SK-N-SH (cell line): ENCODE measurements around the gene ZNF549.

Experiments
- FOXM1 ChIP-seq: IDR thresholded peaks from 2 replicates; pipeline ENCODE4 v1.4.0; 2012; ENCODE audit warnings: low read depth, mild to moderate bottlenecking
- POLR2AphosphoS5 ChIP-seq: IDR thresholded peaks from 2 replicates; pipeline ENCODE4 v1.6.1; 2012; ENCODE audit warnings: low read depth, low read length
- RAD21 ChIP-seq: IDR thresholded peaks from 2 replicates; pipeline ENCODE4 v1.6.1; 2012; ENCODE audit warnings: mild to moderate bottlenecking, low read length
- RCOR1 ChIP-seq: fragments of 150-350 bp; IDR thresholded peaks from 2 replicates; pipeline ENCODE4 v1.6.1; 2017; ENCODE audit warnings: antibody characterized with exemption, low read length
- TEAD4 ChIP-seq: IDR thresholded peaks from 2 replicates; pipeline ENCODE4 v1.4.0; 2012; ENCODE audit warnings: mild to moderate bottlenecking, borderline replicate concordance; ENCODE audit not compliant: insufficient read depth
- YY1 ChIP-seq: IDR thresholded peaks from 2 replicates; pipeline ENCODE4 v1.4.0; 2012; ENCODE audit warnings: low read depth, mild to moderate bottlenecking
- TF ChIP-seq, protein P1 (sequence below): fragments of 200-600 bp; sonication (generic); IDR thresholded peaks from 2 replicates; pipeline ENCODE4 v1.6.1; 2017; ENCODE audit warnings: antibody characterized with exemption, mild to moderate bottlenecking, moderate library complexity
- TF ChIP-seq, protein P2 (sequence below): IDR thresholded peaks from 2 replicates; pipeline ENCODE4; 2012
- TF ChIP-seq, protein P3 (sequence below): IDR thresholded peaks from 2 replicates; pipeline ENCODE4 v1.6.1; 2012; ENCODE audit warnings: mild to moderate bottlenecking, low read depth, low read length, moderate library complexity
- TF ChIP-seq, protein P4 (sequence below): fragments of 150-350 bp; IDR thresholded peaks from 2 replicates; pipeline ENCODE4 v1.6.1; 2017; ENCODE audit warnings: antibody characterized with exemption, low read length, low read depth, borderline replicate concordance

DNA sequence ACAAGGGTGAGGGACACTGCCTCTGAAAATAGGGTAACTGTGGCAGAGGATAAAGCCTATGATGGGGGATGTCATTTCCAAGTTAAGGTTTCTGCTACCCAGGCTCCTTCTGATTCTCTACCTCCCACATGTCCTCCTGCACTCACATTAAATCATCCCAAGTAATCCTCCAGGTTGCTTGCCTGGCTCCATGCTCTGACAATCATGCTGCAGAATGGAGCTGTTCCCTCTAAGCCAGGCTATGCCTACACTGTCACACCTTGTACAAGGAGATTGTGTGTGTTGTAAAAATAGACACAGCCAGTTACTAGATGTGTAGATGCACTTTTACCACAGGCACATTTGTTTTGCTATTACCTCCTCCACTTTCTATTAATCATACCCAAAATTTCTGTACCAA lies 43.6 kb downstream of the ZNF549 start:
- TF ChIP-seq, protein P1, sequence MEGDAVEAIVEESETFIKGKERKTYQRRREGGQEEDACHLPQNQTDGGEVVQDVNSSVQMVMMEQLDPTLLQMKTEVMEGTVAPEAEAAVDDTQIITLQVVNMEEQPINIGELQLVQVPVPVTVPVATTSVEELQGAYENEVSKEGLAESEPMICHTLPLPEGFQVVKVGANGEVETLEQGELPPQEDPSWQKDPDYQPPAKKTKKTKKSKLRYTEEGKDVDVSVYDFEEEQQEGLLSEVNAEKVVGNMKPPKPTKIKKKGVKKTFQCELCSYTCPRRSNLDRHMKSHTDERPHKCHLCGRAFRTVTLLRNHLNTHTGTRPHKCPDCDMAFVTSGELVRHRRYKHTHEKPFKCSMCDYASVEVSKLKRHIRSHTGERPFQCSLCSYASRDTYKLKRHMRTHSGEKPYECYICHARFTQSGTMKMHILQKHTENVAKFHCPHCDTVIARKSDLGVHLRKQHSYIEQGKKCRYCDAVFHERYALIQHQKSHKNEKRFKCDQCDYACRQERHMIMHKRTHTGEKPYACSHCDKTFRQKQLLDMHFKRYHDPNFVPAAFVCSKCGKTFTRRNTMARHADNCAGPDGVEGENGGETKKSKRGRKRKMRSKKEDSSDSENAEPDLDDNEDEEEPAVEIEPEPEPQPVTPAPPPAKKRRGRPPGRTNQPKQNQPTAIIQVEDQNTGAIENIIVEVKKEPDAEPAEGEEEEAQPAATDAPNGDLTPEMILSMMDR, result no peak
- TF ChIP-seq TEAD4 (no peak), RCOR1 (no peak), RAD21 (no peak), YY1 (no peak), FOXM1 (no peak), POLR2AphosphoS5 (no peak)
- TF ChIP-seq, protein P2, sequence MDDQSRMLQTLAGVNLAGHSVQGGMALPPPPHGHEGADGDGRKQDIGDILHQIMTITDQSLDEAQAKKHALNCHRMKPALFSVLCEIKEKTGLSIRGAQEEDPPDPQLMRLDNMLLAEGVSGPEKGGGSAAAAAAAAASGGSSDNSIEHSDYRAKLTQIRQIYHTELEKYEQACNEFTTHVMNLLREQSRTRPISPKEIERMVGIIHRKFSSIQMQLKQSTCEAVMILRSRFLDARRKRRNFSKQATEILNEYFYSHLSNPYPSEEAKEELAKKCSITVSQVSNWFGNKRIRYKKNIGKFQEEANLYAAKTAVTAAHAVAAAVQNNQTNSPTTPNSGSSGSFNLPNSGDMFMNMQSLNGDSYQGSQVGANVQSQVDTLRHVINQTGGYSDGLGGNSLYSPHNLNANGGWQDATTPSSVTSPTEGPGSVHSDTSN, result no peak
- TF ChIP-seq, protein P3, sequence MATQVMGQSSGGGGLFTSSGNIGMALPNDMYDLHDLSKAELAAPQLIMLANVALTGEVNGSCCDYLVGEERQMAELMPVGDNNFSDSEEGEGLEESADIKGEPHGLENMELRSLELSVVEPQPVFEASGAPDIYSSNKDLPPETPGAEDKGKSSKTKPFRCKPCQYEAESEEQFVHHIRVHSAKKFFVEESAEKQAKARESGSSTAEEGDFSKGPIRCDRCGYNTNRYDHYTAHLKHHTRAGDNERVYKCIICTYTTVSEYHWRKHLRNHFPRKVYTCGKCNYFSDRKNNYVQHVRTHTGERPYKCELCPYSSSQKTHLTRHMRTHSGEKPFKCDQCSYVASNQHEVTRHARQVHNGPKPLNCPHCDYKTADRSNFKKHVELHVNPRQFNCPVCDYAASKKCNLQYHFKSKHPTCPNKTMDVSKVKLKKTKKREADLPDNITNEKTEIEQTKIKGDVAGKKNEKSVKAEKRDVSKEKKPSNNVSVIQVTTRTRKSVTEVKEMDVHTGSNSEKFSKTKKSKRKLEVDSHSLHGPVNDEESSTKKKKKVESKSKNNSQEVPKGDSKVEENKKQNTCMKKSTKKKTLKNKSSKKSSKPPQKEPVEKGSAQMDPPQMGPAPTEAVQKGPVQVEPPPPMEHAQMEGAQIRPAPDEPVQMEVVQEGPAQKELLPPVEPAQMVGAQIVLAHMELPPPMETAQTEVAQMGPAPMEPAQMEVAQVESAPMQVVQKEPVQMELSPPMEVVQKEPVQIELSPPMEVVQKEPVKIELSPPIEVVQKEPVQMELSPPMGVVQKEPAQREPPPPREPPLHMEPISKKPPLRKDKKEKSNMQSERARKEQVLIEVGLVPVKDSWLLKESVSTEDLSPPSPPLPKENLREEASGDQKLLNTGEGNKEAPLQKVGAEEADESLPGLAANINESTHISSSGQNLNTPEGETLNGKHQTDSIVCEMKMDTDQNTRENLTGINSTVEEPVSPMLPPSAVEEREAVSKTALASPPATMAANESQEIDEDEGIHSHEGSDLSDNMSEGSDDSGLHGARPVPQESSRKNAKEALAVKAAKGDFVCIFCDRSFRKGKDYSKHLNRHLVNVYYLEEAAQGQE, result no peak
- TF ChIP-seq, protein P4, sequence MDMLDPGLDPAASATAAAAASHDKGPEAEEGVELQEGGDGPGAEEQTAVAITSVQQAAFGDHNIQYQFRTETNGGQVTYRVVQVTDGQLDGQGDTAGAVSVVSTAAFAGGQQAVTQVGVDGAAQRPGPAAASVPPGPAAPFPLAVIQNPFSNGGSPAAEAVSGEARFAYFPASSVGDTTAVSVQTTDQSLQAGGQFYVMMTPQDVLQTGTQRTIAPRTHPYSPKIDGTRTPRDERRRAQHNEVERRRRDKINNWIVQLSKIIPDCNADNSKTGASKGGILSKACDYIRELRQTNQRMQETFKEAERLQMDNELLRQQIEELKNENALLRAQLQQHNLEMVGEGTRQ, result no peak
